Astrocyte (in vitro differentiated cells and primary cell): ENCODE results near the gene SKIC2. TPM values are rescaled to one million over a fixed set of nuclear protein-coding genes. Genes with fewer than 3 reads are reported as not detected.
"Not testable (repeated sequence)": the region's sequence is repeated elsewhere in the genome, so short reads cannot be mapped to it uniquely, and the experiment has no call there.

Source experiments
- DNase-seq: peaks from one replicate; pipeline ENCODE4 v3.0.0-alpha.2; 2010; ENCODE audit warnings: low read depth
- FAIRE-seq: peaks from 2 replicates; lab custom pipeline; 2011; peaks lifted over from hg19 to GRCh38; lab: Jason Lieb, UNC
- H2AFZ ChIP-seq: 2 replicates; pipeline ENCODE4 v1.6.0; 2012; ENCODE audit warnings: low read depth, low read length, inconsistent platforms
- H3K27ac ChIP-seq: 2 replicates; pipeline ENCODE4 v1.5.1; 2011; ENCODE audit warnings: low read depth, low read length, inconsistent platforms
- H3K27me3 ChIP-seq: 2 replicates; pipeline ENCODE4 v1.6.0; 2011; ENCODE audit warnings: low read length, inconsistent platforms; ENCODE audit not compliant: insufficient read depth
- H3K36me3 ChIP-seq: 2 replicates; pipeline ENCODE4 v1.5.1; 2011; ENCODE audit warnings: low read length, inconsistent platforms; ENCODE audit not compliant: insufficient read depth
- H3K4me1 ChIP-seq: 2 replicates; pipeline ENCODE4 v1.5.1; 2011; ENCODE audit warnings: low read length, inconsistent platforms; ENCODE audit not compliant: insufficient read depth
- H3K4me2 ChIP-seq: 2 replicates; pipeline ENCODE4 v1.6.0; 2012; ENCODE audit warnings: low read length, inconsistent platforms
- H3K4me3 ChIP-seq: 2 replicates; pipeline ENCODE4 v1.5.1; 2011; ENCODE audit warnings: low read depth, mild to moderate bottlenecking, low read length, inconsistent platforms; ENCODE audit not compliant: insufficient read depth
- H3K79me2 ChIP-seq: 2 replicates; pipeline ENCODE4 v1.6.0; 2012; ENCODE audit warnings: mild to moderate bottlenecking, low read length, inconsistent platforms; ENCODE audit not compliant: insufficient read depth
- H3K9ac ChIP-seq: 2 replicates; pipeline ENCODE4 v1.6.0; 2012; ENCODE audit warnings: mild to moderate bottlenecking, low read length, inconsistent platforms
- H3K9me3 ChIP-seq: 2 replicates; pipeline ENCODE4 v1.5.1; 2012; ENCODE audit warnings: low read depth, mild to moderate bottlenecking, low read length, inconsistent platforms; ENCODE audit not compliant: insufficient read depth
- H4K20me1 ChIP-seq: 2 replicates; pipeline ENCODE4 v1.6.0; 2012; ENCODE audit warnings: low read length, inconsistent platforms; ENCODE audit not compliant: insufficient read depth
- H3K27ac Mint-ChIP-seq: one replicate; pipeline ENCODE4 v1.8.0; 2021; ENCODE audit warnings: mild to moderate bottlenecking, mixed read lengths; ENCODE audit not compliant: unreplicated experiment
- H3K27me3 Mint-ChIP-seq: one replicate; pipeline ENCODE4 v1.8.0; 2021; ENCODE audit warnings: low read depth, mixed read lengths; ENCODE audit not compliant: unreplicated experiment
- H3K36me3 Mint-ChIP-seq: one replicate; pipeline ENCODE4 v1.8.0; 2021; ENCODE audit warnings: low read depth, mixed read lengths; ENCODE audit not compliant: unreplicated experiment
- H3K4me1 Mint-ChIP-seq: one replicate; pipeline ENCODE4 v1.8.0; 2021; ENCODE audit warnings: low read depth, mixed read lengths; ENCODE audit not compliant: unreplicated experiment
- H3K4me3 Mint-ChIP-seq: one replicate; pipeline ENCODE4 v1.8.0; 2021; ENCODE audit warnings: mild to moderate bottlenecking, moderate library complexity, mixed read lengths; ENCODE audit not compliant: unreplicated experiment
- H3K9me3 Mint-ChIP-seq: one replicate; pipeline ENCODE4 v1.8.0; 2021; ENCODE audit warnings: mild to moderate bottlenecking, mixed read lengths; ENCODE audit not compliant: unreplicated experiment
- microRNA-seq: library from miRNA; unstranded; fragments of <30 nt; microRNA quantifications from one replicate; pipeline ENCODE4 v1.2.0, GENCODE V29; 2020
- total RNA-seq: library from RNA; stranded (reverse); gene quantifications from 2 replicates; pipeline ENCODE4 v1.2.1, GENCODE V29; 2021

Gene SKIC2
- total RNA-seq, 1 donor from 2014 or later = 79.1 TPM

GRCh38 chr6:32014547-32014946 lies 55.6 kb downstream of the SKIC2 start, which contains the start of gene C4B:
TSS of gene C4B (plus strand) at chr6:32014795. CDS start at chr6:32014846, 51 bp downstream.
- H2AFZ ChIP-seq, H3K27me3 Mint-ChIP-seq, H3K36me3 Mint-ChIP-seq, H3K27ac ChIP-seq, H3K9me3 ChIP-seq, H3K4me3 Mint-ChIP-seq, H4K20me1 ChIP-seq, FAIRE-seq, H3K27ac Mint-ChIP-seq, H3K36me3 ChIP-seq, H3K9ac ChIP-seq, DNase-seq, H3K4me2 ChIP-seq, H3K4me1 Mint-ChIP-seq, H3K4me3 ChIP-seq, H3K79me2 ChIP-seq, H3K4me1 ChIP-seq, H3K9me3 Mint-ChIP-seq, H3K27me3 ChIP-seq: not testable (repeated sequence)

Small RNA genes within 50 kb of the gene (microRNA-seq; reads per million reads assigned to microRNA genes)
- gene MIR1236 = 1.9 reads per million

Other genes starting within 250 kb of the SKIC2 start
- gene LY6G6D, start 243.8 kb upstream of the SKIC2 start, total RNA-seq = not detected in 2 replicates
- gene LY6G6C, start 237.4 kb upstream of the SKIC2 start, total RNA-seq = 0.41 and 0.66 TPM in 2 replicates
- gene MPIG6B, start 235.8 kb upstream of the SKIC2 start, total RNA-seq = not detected in 2 replicates
- gene DDAH2, start 229.9 kb upstream of the SKIC2 start, total RNA-seq = 62.5 and 72.4 TPM in 2 replicates
- 484 and 518 TPM in 2 replicates for gene CLIC1, start 222.6 kb upstream of the SKIC2 start, total RNA-seq
- 5.7 and 6.8 TPM in 2 replicates for gene MSH5, start 219.2 kb upstream of the SKIC2 start, total RNA-seq
- 0.72 and 1.2 TPM in 2 replicates for gene SAPCD1, start 196.5 kb upstream of the SKIC2 start, total RNA-seq
- gene VWA7, start 181.8 kb upstream of the SKIC2 start, total RNA-seq = 0.54 and 0.94 TPM in 2 replicates
- 94.8 and 96.3 TPM in 2 replicates for gene VARS1, start 163.4 kb upstream of the SKIC2 start, total RNA-seq
- 43.8 and 44.0 TPM in 2 replicates for gene LSM2, start 152.2 kb upstream of the SKIC2 start, total RNA-seq
- 0.98 and 1.1 TPM in 2 replicates for gene HSPA1L, start 143.9 kb upstream of the SKIC2 start, total RNA-seq
- gene HSPA1A, start 143.6 kb upstream of the SKIC2 start, total RNA-seq = 52.6 and 52.7 TPM in 2 replicates
- gene HSPA1B, start 131.4 kb upstream of the SKIC2 start, total RNA-seq = 64.9 and 77.2 TPM in 2 replicates
- gene NEU1, start 96.4 kb upstream of the SKIC2 start, total RNA-seq = 45.0 and 47.3 TPM in 2 replicates
- gene SLC44A4, start 80.2 kb upstream of the SKIC2 start, total RNA-seq = 0.23 and 0.29 TPM in 2 replicates
- gene EHMT2, start 61.5 kb upstream of the SKIC2 start, total RNA-seq = 32.6 and 35.8 TPM in 2 replicates
- gene ZBTB12, start 57.1 kb upstream of the SKIC2 start, total RNA-seq = 3.7 and 4.6 TPM in 2 replicates
- 0.20 and 0.43 TPM in 2 replicates for gene C2, start 31.5 kb upstream of the SKIC2 start, total RNA-seq
- gene CFB, start 13.1 kb upstream of the SKIC2 start, total RNA-seq = 1.0 and 1.4 TPM in 2 replicates
- gene NELFE, start 204 bp upstream of the SKIC2 start, total RNA-seq = 47.7 and 48.1 TPM in 2 replicates
- gene DXO, start 13.0 kb downstream of the SKIC2 start, total RNA-seq = 12.6 and 15.6 TPM in 2 replicates
- 3.8 and 4.6 TPM in 2 replicates for gene C4A, start 22.9 kb downstream of the SKIC2 start, total RNA-seq
- gene C4B, start 55.6 kb downstream of the SKIC2 start, total RNA-seq = 3.2 and 3.7 TPM in 2 replicates
- gene CYP21A2, start 79.2 kb downstream of the SKIC2 start, total RNA-seq = 0.11 and 0.46 TPM in 2 replicates
- 1.8 and 2.3 TPM in 2 replicates for gene TNXB, start 150.2 kb downstream of the SKIC2 start, total RNA-seq
- gene ATF6B, start 169.1 kb downstream of the SKIC2 start, total RNA-seq = 68.7 and 70.1 TPM in 2 replicates
- gene FKBPL, start 171.1 kb downstream of the SKIC2 start, total RNA-seq = 5.2 TPM in 2 replicates
- gene PRRT1, start 192.8 kb downstream of the SKIC2 start, total RNA-seq = 0.45 and 0.67 TPM in 2 replicates
- 25.6 and 33.0 TPM in 2 replicates for gene PPT2, start 195.0 kb downstream of the SKIC2 start, total RNA-seq
- 10.4 and 13.3 TPM in 2 replicates for gene EGFL8, start 205.4 kb downstream of the SKIC2 start, total RNA-seq
- gene AGPAT1, start 216.9 kb downstream of the SKIC2 start, total RNA-seq = 94.8 and 98.1 TPM in 2 replicates
- gene RNF5, start 219.2 kb downstream of the SKIC2 start, total RNA-seq = 59.0 and 60.0 TPM in 2 replicates
- 7.5 and 9.9 TPM in 2 replicates for gene AGER, start 225.1 kb downstream of the SKIC2 start, total RNA-seq
- gene PBX2, start 231.0 kb downstream of the SKIC2 start, total RNA-seq = 80.7 and 83.7 TPM in 2 replicates
- gene GPSM3, start 233.5 kb downstream of the SKIC2 start, total RNA-seq = 9.6 and 10.2 TPM in 2 replicates